SK-N-SH (cell line): Measurements from ENCODE around the gene KRTAP5-8. TPM values are rescaled to one million over a fixed set of nuclear protein-coding genes. Genes with fewer than 3 reads are reported as not detected.

Experiments
- CTCF ChIA-PET: fragments of 300-600, 350-600 bp; formaldehyde crosslinking; extraction: SDS; loops from one replicate; lab custom pipeline; 2021; lab: Yijun Ruan, JAX
- POLR2A ChIA-PET: fragments of 350-600 bp; sonication (Branson Sonifier 250); formaldehyde crosslinking; extraction: SDS; loops from one replicate; lab custom pipeline; 2020; ENCODE audit warnings: antibody characterized with exemption, inconsistent platforms; lab: Yijun Ruan, JAX
- DNase-seq: peaks from one replicate; pipeline ENCODE4 v3.0.0; 2012
- H2AFZ ChIP-seq: fragments of 200-600 bp; sonication (generic); 2 replicates; pipeline ENCODE4 v1.8.1; 2016; ENCODE audit warnings: antibody characterized with exemption, mild to moderate bottlenecking, low read depth
- H3F3A ChIP-seq: fragments of 200-600 bp; sonication (generic); replicated peaks from 2 replicates; pipeline ENCODE3; 2016; ENCODE audit warnings: antibody characterized with exemption, mild to moderate bottlenecking; ENCODE audit not compliant: insufficient read depth
- H3K27ac ChIP-seq, 2 experiments: fragments of 200-500 bp in 1 of 2; fragments of 200-600 bp in 1 of 2; sonication (Bioruptor generic) in 1 of 2; sonication (generic), shearing (Covaris generic) in 1 of 2; 2 replicates each; pipeline versions ENCODE4 v1.5.1 to v1.6.1; 2014 to 2016; ENCODE audit warnings: low read depth in 2 of 2, inconsistent platforms in 1 of 2, low read length in 1 of 2, mild to moderate bottlenecking in 1 of 2, mixed read lengths in 1 of 2
- H3K27me3 ChIP-seq: fragments of 200-600 bp; sonication (generic), shearing (Covaris generic); 2 replicates; pipeline ENCODE4 v1.6.1; 2016; ENCODE audit warnings: mixed run types; ENCODE audit not compliant: insufficient read depth
- H3K36me3 ChIP-seq, 2 experiments: fragments of 200-500 bp in 1 of 2; fragments of 200-600 bp in 1 of 2; sonication (Bioruptor generic) in 1 of 2; sonication (generic) in 1 of 2; replicated peaks in 1 of 2; 2 replicates each; pipeline versions ENCODE3 to v1.5.1; 2014 to 2016; ENCODE audit warnings: low read length in 1 of 2, mild to moderate bottlenecking in 1 of 2; ENCODE audit not compliant: insufficient read depth in 2 of 2, control insufficient read depth in 1 of 2
- H3K4me1 ChIP-seq, 2 experiments: fragments of 200-500 bp in 1 of 2; fragments of 200-600 bp in 1 of 2; sonication (Bioruptor generic) in 1 of 2; sonication (generic), shearing (Covaris generic) in 1 of 2; 2 replicates each; pipeline versions ENCODE4 v1.5.1 to v1.6.1; 2014 to 2016; ENCODE audit warnings: low read depth in 1 of 2, low read length in 1 of 2, mixed run types in 1 of 2; ENCODE audit not compliant: insufficient read depth in 2 of 2, control insufficient read depth in 1 of 2
- H3K4me2 ChIP-seq: fragments of 200-600 bp; sonication (generic), shearing (Covaris generic); 2 replicates; pipeline ENCODE4 v1.6.1; 2017; ENCODE audit warnings: mixed run types
- H3K4me3 ChIP-seq, 2 experiments: fragments of 200-500 bp in 1 of 2; fragments of 200-600 bp in 1 of 2; sonication (Bioruptor generic) in 1 of 2; sonication (generic), shearing (Covaris generic) in 1 of 2; 2 replicates each; pipeline versions ENCODE4 v1.5.1 to v1.8.1; 2014 to 2016; ENCODE audit warnings: low read depth in 2 of 2, inconsistent platforms in 1 of 2, low read length in 1 of 2, mild to moderate bottlenecking in 1 of 2, mixed read lengths in 1 of 2, moderate library complexity in 1 of 2
- H3K79me2 ChIP-seq: fragments of 200-600 bp; sonication (generic); 2 replicates; pipeline ENCODE4 v1.8.1; 2017; ENCODE audit warnings: mild to moderate bottlenecking; ENCODE audit not compliant: insufficient read depth
- H3K9ac ChIP-seq: fragments of 200-600 bp; sonication (generic); 2 replicates; pipeline ENCODE4 v1.6.1; 2017; ENCODE audit warnings: mixed run types
- H3K9me2 ChIP-seq: fragments of 200-600 bp; sonication (generic); 2 replicates; pipeline ENCODE4 v1.6.1; 2017; ENCODE audit warnings: mixed run types
- H3K9me3 ChIP-seq: fragments of 200-600 bp; sonication (generic); 2 replicates; pipeline ENCODE4 v1.6.1; 2017; ENCODE audit warnings: mixed run types, mild to moderate bottlenecking, moderate library complexity
- H4K20me1 ChIP-seq: fragments of 200-600 bp; sonication (generic); 2 replicates; pipeline ENCODE4 v1.6.1; 2017; ENCODE audit warnings: mild to moderate bottlenecking, mixed run types; ENCODE audit not compliant: insufficient read depth
- CHD2 ChIP-seq: fragments of 150-350 bp; IDR thresholded peaks from 2 replicates; pipeline ENCODE4 v1.6.1; 2018; ENCODE audit warnings: low read length; ENCODE audit not compliant: partially characterized antibody
- ELF1 ChIP-seq: IDR thresholded peaks from 2 replicates; pipeline ENCODE4 v1.4.0; 2012
- FOXM1 ChIP-seq: IDR thresholded peaks from 2 replicates; pipeline ENCODE4 v1.4.0; 2012; ENCODE audit warnings: low read depth, mild to moderate bottlenecking
- MAX ChIP-seq: IDR thresholded peaks from 2 replicates; pipeline ENCODE4 v1.4.0; 2012; ENCODE audit warnings: low read depth
- MXI1 ChIP-seq: IDR thresholded peaks from 2 replicates; pipeline ENCODE4 v1.6.1; 2012; ENCODE audit warnings: mild to moderate bottlenecking, low read depth, low read length, improper control_type of control experiment
- POLR2AphosphoS5 ChIP-seq: IDR thresholded peaks from 2 replicates; pipeline ENCODE4 v1.6.1; 2012; ENCODE audit warnings: low read depth, low read length
- REST ChIP-seq: IDR thresholded peaks from 2 replicates; pipeline ENCODE4 v1.6.1; 2012; ENCODE audit warnings: mild to moderate bottlenecking, low read depth, low read length, moderate library complexity
- SIN3A ChIP-seq: IDR thresholded peaks from 2 replicates; pipeline ENCODE4 v1.6.1; 2012; ENCODE audit warnings: low read depth, mild to moderate bottlenecking, low read length, moderate library complexity, borderline replicate concordance
- TAF1 ChIP-seq: IDR thresholded peaks from 2 replicates; pipeline ENCODE4 v1.6.1; 2012; ENCODE audit warnings: low read depth, mild to moderate bottlenecking, low read length, moderate library complexity, borderline replicate concordance
- TCF12 ChIP-seq: IDR thresholded peaks from 2 replicates; pipeline ENCODE4 v1.4.0; 2012
- USF2 ChIP-seq: fragments of 150-350 bp; IDR thresholded peaks from 2 replicates; pipeline ENCODE4 v1.6.1; 2017; ENCODE audit warnings: antibody characterized with exemption, low read length, low read depth, borderline replicate concordance
- ZBTB33 ChIP-seq: IDR thresholded peaks from 2 replicates; pipeline ENCODE4 v1.4.0; 2012; ENCODE audit warnings: low read depth, borderline replicate concordance
- WGBS: methylation state at CpG from one replicate; pipeline ENCODE4 v1.1.6; 2017; ENCODE audit warnings: low lambda C conversion rate; 5-methylcytosine and 5-hydroxymethylcytosine counted together
- polyA plus RNA-seq, 3 experiments: library from polyadenylated mRNA; depleted of rRNA; stranded (reverse); fragments of >200 nt; gene quantifications; 2 replicates each; pipeline ENCODE4 v1.2.3, GENCODE V29; 2012

Gene KRTAP5-8
- polyA plus RNA-seq, 1 of the 3 experiments (the other 2 are of a cell fraction) = not detected

- H3K27ac ChIP-seq = no peak overlapping the region
- TF ChIP-seq REST (no peak), MAX (no peak), ELF1 (no peak)
- TF ChIP-seq, all 33 proteins: peak for 0
- Histone ChIP-seq H3K36me3 (no peaks in the 10 kb centered on the region), H3K9me2 (no peaks in the 10 kb centered on the region), H3K9me3 (no peaks in the 10 kb centered on the region), H3K4me1 (no peaks in the 10 kb centered on the region; a peak in 1 of 4 replicates), H3K79me2 (no peaks in the 10 kb centered on the region), H3K9ac (no peak overlapping the region), H4K20me1 (no peaks in the 10 kb centered on the region), H3F3A (no peaks in the 10 kb centered on the region), H3K27me3 (no peaks in the 10 kb centered on the region), H3K4me3 (no peak overlapping the region), H2AFZ (no peak overlapping the region), H3K4me2 (no peak overlapping the region)
- CTCF ChIA-PET = no interaction called here
- no peak for DNase-seq
- POLR2A ChIA-PET = no interaction called here
- WGBS = 48% methylated on average over 6 of the region's 6 CpGs
Observed at GRCh38 chr11:71527576-71528210, 10.1 kb upstream of the KRTAP5-8 start.

GRCh38 chr11:71530602-71531001, 7.2 kb upstream of the KRTAP5-8 start:
- no peaks in the 10 kb centered on the region for H3K79me2 ChIP-seq
- H2AFZ ChIP-seq = no peak overlapping the region
- H3K4me2 ChIP-seq = no peak overlapping the region
- H3K36me3 ChIP-seq = no peaks in the 10 kb centered on the region
- no peaks in the 10 kb centered on the region for H3K9me2 ChIP-seq
- WGBS = 54% methylated on average over 11 of the region's 11 CpGs
- DNase-seq = no peak
- H3K4me1 ChIP-seq = no peaks in the 10 kb centered on the region; a peak in 1 of 4 replicates
- H3K9ac ChIP-seq = no peak overlapping the region
- H3F3A ChIP-seq = no peaks in the 10 kb centered on the region
- H3K9me3 ChIP-seq = no peaks in the 10 kb centered on the region
- no peak for TF ChIP-seq ZBTB33
- no peak for TF ChIP-seq POLR2AphosphoS5
- no peak for TF ChIP-seq TAF1
- no peak for TF ChIP-seq TCF12
- TF ChIP-seq USF2 = no peak
- no peak for TF ChIP-seq SIN3A
- TF ChIP-seq CHD2 = no peak
- no peak for TF ChIP-seq FOXM1
- no peak for TF ChIP-seq MXI1
- H3K27ac ChIP-seq = no peak overlapping the region
- no peaks in the 10 kb centered on the region for H4K20me1 ChIP-seq
- no peak overlapping the region for H3K4me3 ChIP-seq
- ChIA-PET POLR2A (no interaction called here), CTCF (no interaction called here)
- no peaks in the 10 kb centered on the region for H3K27me3 ChIP-seq
